K562 (cell line): ENCODE data around the gene NDRG4. TPM values are rescaled to one million over a fixed set of nuclear protein-coding genes. Genes with fewer than 3 reads are reported as not detected.
A peak's percentile ranks its signal among the peaks of the same experiment; 100 is the strongest.

Source experiments
- AFF4 ChIP-seq: sonication (generic); formaldehyde crosslinking; IDR thresholded peaks from 2 replicates; pipeline ENCODE4 v1.8.0; 2023; ENCODE audit warnings: mild to moderate bottlenecking, missing genetic modification reagents
- KLF13 ChIP-seq: fragments of 450-650 bp; IDR thresholded peaks from 2 replicates; pipeline ENCODE4 v1.6.1; 2016; ENCODE audit warnings: missing genetic modification characterization, low read depth, mild to moderate bottlenecking, missing compliant biosample characterization, moderate library complexity, borderline replicate concordance
- MAFG ChIP-seq: fragments of 450-650 bp; conservative IDR thresholded peaks from 2 replicates; pipeline ENCODE4 v1.6.1; 2016; ENCODE audit warnings: missing genetic modification characterization, missing compliant biosample characterization
- MLLT1 ChIP-seq, 2 experiments: fragments of 450-650 bp; IDR thresholded peaks; 2 replicates each; pipeline ENCODE4 v1.6.1; 2016
- VEZF1 ChIP-seq: fragments of 200-800 bp; sonication (Bioruptor generic); IDR thresholded peaks from 2 replicates; pipeline ENCODE4 v1.6.1; 2017; ENCODE audit warnings: missing genetic modification characterization, missing compliant biosample characterization
- ZFP36 ChIP-seq: fragments of 150-350 bp; IDR thresholded peaks from 2 replicates; pipeline ENCODE4 v1.6.1; 2018; ENCODE audit warnings: low read length, low read depth; ENCODE audit not compliant: partially characterized antibody
- polyA plus RNA-seq, 8 experiments: library from polyadenylated mRNA; depleted of rRNA in 4 of 8; stranded (reverse) in 5 of 8; unstranded in 3 of 8; fragments of >200 nt; fragmentation: Nextera tagmentation in 2 of 8; fragmentation: Illumina TruSeq in 1 of 8; extraction: Ambion mirVana in 2 of 8; extraction: Trizol in 1 of 8; gene quantifications; 2 replicates each; pipeline versions ENCODE4 v1.2.1 to v1.2.3, GENCODE V29; 2011 to 2014; ENCODE audit warnings: inconsistent platforms in 1 of 8, missing spikeins in 1 of 8
- total RNA-seq, 7 experiments: library from RNA; depleted of rRNA in 6 of 7; stranded (reverse); fragments of >200 nt in 6 of 7; fragmentation: Illumina TruSeq in 2 of 7; extraction: Trizol in 2 of 7; gene quantifications; 2 replicates each; pipeline versions ENCODE4 v1.2.1 to v1.2.3, GENCODE V29; 2011 to 2021; ENCODE audit warnings: low replicate concordance in 1 of 7
- TF ChIP-seq, protein P1 (sequence below), 3 experiments: fragments of 200-800 bp in 1 of 3; fragments of 250-450 bp in 1 of 3; fragments of 450-650 bp in 1 of 3; sonication (Bioruptor Pico) in 1 of 3; sonication (Bioruptor generic) in 1 of 3; formaldehyde crosslinking in 1 of 3; IDR thresholded peaks; 2 replicates each; pipeline versions ENCODE4 v1.6.1 to v1.8.0; 2016 to 2022; ENCODE audit warnings: mild to moderate bottlenecking in 2 of 3, missing genetic modification characterization in 2 of 3, missing compliant biosample characterization in 1 of 3, moderate library complexity in 1 of 3
- TF ChIP-seq, protein P2 (sequence below): fragments of 250-450 bp; sonication (Bioruptor Pico); IDR thresholded peaks from 2 replicates; pipeline ENCODE4 v1.4.0; 2020; ENCODE audit warnings: mild to moderate bottlenecking, moderate library complexity
- TF ChIP-seq, protein P3 (sequence below): sonication (generic); formaldehyde crosslinking; IDR thresholded peaks from 2 replicates; pipeline ENCODE4 v1.9.0; 2022; ENCODE audit warnings: mild to moderate bottlenecking, missing genetic modification reagents
- TF ChIP-seq, protein P4 (sequence below): sonication (generic); formaldehyde crosslinking; IDR thresholded peaks from 2 replicates; pipeline ENCODE4 v1.8.1; 2023; ENCODE audit warnings: mild to moderate bottlenecking, missing genetic modification reagents

The NDRG4 gene
- total and polyA plus RNA-seq, 9 of the 15 experiments (the other 6 are each of a cell fraction or from before 2014, with no cell fraction given) = 0.06 to 0.95 (median 0.28) TPM

DNA sequence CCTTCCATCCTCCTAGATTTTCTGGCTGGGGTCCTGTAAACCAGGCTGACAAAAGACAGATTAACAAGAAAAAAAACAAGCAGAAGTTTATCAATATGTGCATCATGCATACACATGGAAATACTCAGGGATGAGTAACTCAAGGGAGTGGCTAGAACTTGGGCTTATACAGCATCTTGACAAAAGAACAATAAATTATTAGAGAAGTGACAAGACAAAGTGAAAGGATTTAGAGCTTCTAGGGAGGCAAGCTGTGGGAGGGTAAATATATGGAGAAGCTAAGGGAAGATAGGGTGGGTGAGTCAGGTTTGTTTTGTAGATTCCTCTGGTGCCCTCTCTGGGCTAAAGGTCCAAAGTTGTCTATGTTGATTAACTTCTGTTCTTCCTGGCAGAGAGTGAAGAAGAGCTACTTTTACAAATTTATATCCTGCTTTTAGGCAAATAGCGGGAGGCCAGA, 48.0 kb upstream of the NDRG4 start (continued):
- TF ChIP-seq, protein P1, sequence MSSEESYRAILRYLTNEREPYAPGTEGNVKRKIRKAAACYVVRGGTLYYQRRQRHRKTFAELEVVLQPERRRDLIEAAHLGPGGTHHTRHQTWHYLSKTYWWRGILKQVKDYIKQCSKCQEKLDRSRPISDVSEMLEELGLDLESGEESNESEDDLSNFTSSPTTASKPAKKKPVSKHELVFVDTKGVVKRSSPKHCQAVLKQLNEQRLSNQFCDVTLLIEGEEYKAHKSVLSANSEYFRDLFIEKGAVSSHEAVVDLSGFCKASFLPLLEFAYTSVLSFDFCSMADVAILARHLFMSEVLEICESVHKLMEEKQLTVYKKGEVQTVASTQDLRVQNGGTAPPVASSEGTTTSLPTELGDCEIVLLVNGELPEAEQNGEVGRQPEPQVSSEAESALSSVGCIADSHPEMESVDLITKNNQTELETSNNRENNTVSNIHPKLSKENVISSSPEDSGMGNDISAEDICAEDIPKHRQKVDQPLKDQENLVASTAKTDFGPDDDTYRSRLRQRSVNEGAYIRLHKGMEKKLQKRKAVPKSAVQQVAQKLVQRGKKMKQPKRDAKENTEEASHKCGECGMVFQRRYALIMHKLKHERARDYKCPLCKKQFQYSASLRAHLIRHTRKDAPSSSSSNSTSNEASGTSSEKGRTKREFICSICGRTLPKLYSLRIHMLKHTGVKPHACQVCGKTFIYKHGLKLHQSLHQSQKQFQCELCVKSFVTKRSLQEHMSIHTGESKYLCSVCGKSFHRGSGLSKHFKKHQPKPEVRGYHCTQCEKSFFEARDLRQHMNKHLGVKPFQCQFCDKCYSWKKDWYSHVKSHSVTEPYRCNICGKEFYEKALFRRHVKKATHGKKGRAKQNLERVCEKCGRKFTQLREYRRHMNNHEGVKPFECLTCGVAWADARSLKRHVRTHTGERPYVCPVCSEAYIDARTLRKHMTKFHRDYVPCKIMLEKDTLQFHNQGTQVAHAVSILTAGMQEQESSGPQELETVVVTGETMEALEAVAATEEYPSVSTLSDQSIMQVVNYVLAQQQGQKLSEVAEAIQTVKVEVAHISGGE (CRISPR knock-in tag; IDR thresholded peaks at IDR 0.05) = no peak
- TF ChIP-seq MAFG (tag) = peak; percentile 59
- no peak; the same call in none of the 2 replicates for TF ChIP-seq VEZF1 (CRISPR knock-in tag)
- TF ChIP-seq, protein P2, sequence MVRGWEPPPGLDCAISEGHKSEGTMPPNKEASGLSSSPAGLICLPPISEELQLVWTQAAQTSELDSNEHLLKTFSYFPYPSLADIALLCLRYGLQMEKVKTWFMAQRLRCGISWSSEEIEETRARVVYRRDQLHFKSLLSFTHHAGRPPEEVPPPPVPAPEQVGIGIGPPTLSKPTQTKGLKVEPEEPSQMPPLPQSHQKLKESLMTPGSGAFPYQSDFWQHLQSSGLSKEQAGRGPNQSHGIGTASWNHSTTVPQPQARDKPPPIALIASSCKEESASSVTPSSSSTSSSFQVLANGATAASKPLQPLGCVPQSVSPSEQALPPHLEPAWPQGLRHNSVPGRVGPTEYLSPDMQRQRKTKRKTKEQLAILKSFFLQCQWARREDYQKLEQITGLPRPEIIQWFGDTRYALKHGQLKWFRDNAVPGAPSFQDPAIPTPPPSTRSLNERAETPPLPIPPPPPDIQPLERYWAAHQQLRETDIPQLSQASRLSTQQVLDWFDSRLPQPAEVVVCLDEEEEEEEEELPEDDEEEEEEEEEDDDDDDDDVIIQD (CRISPR knock-in tag) = no peak
- TF ChIP-seq, protein P3, sequence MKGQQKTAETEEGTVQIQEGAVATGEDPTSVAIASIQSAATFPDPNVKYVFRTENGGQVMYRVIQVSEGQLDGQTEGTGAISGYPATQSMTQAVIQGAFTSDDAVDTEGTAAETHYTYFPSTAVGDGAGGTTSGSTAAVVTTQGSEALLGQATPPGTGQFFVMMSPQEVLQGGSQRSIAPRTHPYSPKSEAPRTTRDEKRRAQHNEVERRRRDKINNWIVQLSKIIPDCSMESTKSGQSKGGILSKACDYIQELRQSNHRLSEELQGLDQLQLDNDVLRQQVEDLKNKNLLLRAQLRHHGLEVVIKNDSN = no peak
- no peak for TF ChIP-seq AFF4
- no peak for TF ChIP-seq MLLT1 (IDR thresholded peaks at IDR 0.05)
- TF ChIP-seq, protein P4, sequence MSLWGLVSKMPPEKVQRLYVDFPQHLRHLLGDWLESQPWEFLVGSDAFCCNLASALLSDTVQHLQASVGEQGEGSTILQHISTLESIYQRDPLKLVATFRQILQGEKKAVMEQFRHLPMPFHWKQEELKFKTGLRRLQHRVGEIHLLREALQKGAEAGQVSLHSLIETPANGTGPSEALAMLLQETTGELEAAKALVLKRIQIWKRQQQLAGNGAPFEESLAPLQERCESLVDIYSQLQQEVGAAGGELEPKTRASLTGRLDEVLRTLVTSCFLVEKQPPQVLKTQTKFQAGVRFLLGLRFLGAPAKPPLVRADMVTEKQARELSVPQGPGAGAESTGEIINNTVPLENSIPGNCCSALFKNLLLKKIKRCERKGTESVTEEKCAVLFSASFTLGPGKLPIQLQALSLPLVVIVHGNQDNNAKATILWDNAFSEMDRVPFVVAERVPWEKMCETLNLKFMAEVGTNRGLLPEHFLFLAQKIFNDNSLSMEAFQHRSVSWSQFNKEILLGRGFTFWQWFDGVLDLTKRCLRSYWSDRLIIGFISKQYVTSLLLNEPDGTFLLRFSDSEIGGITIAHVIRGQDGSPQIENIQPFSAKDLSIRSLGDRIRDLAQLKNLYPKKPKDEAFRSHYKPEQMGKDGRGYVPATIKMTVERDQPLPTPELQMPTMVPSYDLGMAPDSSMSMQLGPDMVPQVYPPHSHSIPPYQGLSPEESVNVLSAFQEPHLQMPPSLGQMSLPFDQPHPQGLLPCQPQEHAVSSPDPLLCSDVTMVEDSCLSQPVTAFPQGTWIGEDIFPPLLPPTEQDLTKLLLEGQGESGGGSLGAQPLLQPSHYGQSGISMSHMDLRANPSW (CRISPR knock-in tag) = no peak
- no peak for TF ChIP-seq ZFP36
- no peak for TF ChIP-seq KLF13 (tag)
